SK-N-SH (cell line): Measurements from ENCODE around the gene SKIDA1. TPM values are rescaled to one million over a fixed set of nuclear protein-coding genes. Genes with fewer than 3 reads are reported as not detected.

Experiments used
- CTCF ChIA-PET: fragments of 300-600, 350-600 bp; formaldehyde crosslinking; extraction: SDS; loops from one replicate; lab custom pipeline; 2021; lab: Yijun Ruan, JAX
- POLR2A ChIA-PET: fragments of 350-600 bp; sonication (Branson Sonifier 250); formaldehyde crosslinking; extraction: SDS; loops from one replicate; lab custom pipeline; 2020; ENCODE audit warnings: antibody characterized with exemption, inconsistent platforms; lab: Yijun Ruan, JAX
- DNase-seq: peaks from one replicate; pipeline ENCODE4 v3.0.0; 2012
- H2AFZ ChIP-seq: fragments of 200-600 bp; sonication (generic); 2 replicates; pipeline ENCODE4 v1.8.1; 2016; ENCODE audit warnings: antibody characterized with exemption, mild to moderate bottlenecking, low read depth
- H3F3A ChIP-seq: fragments of 200-600 bp; sonication (generic); replicated peaks from 2 replicates; pipeline ENCODE3; 2016; ENCODE audit warnings: antibody characterized with exemption, mild to moderate bottlenecking; ENCODE audit not compliant: insufficient read depth
- H3K27ac ChIP-seq, 2 experiments: fragments of 200-500 bp in 1 of 2; fragments of 200-600 bp in 1 of 2; sonication (Bioruptor generic) in 1 of 2; sonication (generic), shearing (Covaris generic) in 1 of 2; 2 replicates each; pipeline versions ENCODE4 v1.5.1 to v1.6.1; 2014 to 2016; ENCODE audit warnings: low read depth in 2 of 2, inconsistent platforms in 1 of 2, low read length in 1 of 2, mild to moderate bottlenecking in 1 of 2, mixed read lengths in 1 of 2
- H3K27me3 ChIP-seq: fragments of 200-600 bp; sonication (generic), shearing (Covaris generic); 2 replicates; pipeline ENCODE4 v1.6.1; 2016; ENCODE audit warnings: mixed run types; ENCODE audit not compliant: insufficient read depth
- H3K36me3 ChIP-seq, 2 experiments: fragments of 200-500 bp in 1 of 2; fragments of 200-600 bp in 1 of 2; sonication (Bioruptor generic) in 1 of 2; sonication (generic) in 1 of 2; replicated peaks in 1 of 2; 2 replicates each; pipeline versions ENCODE3 to v1.5.1; 2014 to 2016; ENCODE audit warnings: low read length in 1 of 2, mild to moderate bottlenecking in 1 of 2; ENCODE audit not compliant: insufficient read depth in 2 of 2, control insufficient read depth in 1 of 2
- H3K4me1 ChIP-seq, 2 experiments: fragments of 200-500 bp in 1 of 2; fragments of 200-600 bp in 1 of 2; sonication (Bioruptor generic) in 1 of 2; sonication (generic), shearing (Covaris generic) in 1 of 2; 2 replicates each; pipeline versions ENCODE4 v1.5.1 to v1.6.1; 2014 to 2016; ENCODE audit warnings: low read depth in 1 of 2, low read length in 1 of 2, mixed run types in 1 of 2; ENCODE audit not compliant: insufficient read depth in 2 of 2, control insufficient read depth in 1 of 2
- H3K4me2 ChIP-seq: fragments of 200-600 bp; sonication (generic), shearing (Covaris generic); 2 replicates; pipeline ENCODE4 v1.6.1; 2017; ENCODE audit warnings: mixed run types
- H3K4me3 ChIP-seq, 2 experiments: fragments of 200-500 bp in 1 of 2; fragments of 200-600 bp in 1 of 2; sonication (Bioruptor generic) in 1 of 2; sonication (generic), shearing (Covaris generic) in 1 of 2; 2 replicates each; pipeline versions ENCODE4 v1.5.1 to v1.8.1; 2014 to 2016; ENCODE audit warnings: low read depth in 2 of 2, inconsistent platforms in 1 of 2, low read length in 1 of 2, mild to moderate bottlenecking in 1 of 2, mixed read lengths in 1 of 2, moderate library complexity in 1 of 2
- H3K79me2 ChIP-seq: fragments of 200-600 bp; sonication (generic); 2 replicates; pipeline ENCODE4 v1.8.1; 2017; ENCODE audit warnings: mild to moderate bottlenecking; ENCODE audit not compliant: insufficient read depth
- H3K9ac ChIP-seq: fragments of 200-600 bp; sonication (generic); 2 replicates; pipeline ENCODE4 v1.6.1; 2017; ENCODE audit warnings: mixed run types
- H3K9me2 ChIP-seq: fragments of 200-600 bp; sonication (generic); 2 replicates; pipeline ENCODE4 v1.6.1; 2017; ENCODE audit warnings: mixed run types
- H3K9me3 ChIP-seq: fragments of 200-600 bp; sonication (generic); 2 replicates; pipeline ENCODE4 v1.6.1; 2017; ENCODE audit warnings: mixed run types, mild to moderate bottlenecking, moderate library complexity
- H4K20me1 ChIP-seq: fragments of 200-600 bp; sonication (generic); 2 replicates; pipeline ENCODE4 v1.6.1; 2017; ENCODE audit warnings: mild to moderate bottlenecking, mixed run types; ENCODE audit not compliant: insufficient read depth
- EP300 ChIP-seq, 2 experiments: IDR thresholded peaks; 2 replicates each; pipeline versions ENCODE4 v1.4.0 to v1.6.1; 2012; ENCODE audit warnings: borderline replicate concordance in 1 of 2, low read depth in 1 of 2, low read length in 1 of 2
- FOXM1 ChIP-seq: IDR thresholded peaks from 2 replicates; pipeline ENCODE4 v1.4.0; 2012; ENCODE audit warnings: low read depth, mild to moderate bottlenecking
- GABPA ChIP-seq: IDR thresholded peaks from 2 replicates; pipeline ENCODE4 v1.4.0; 2012; ENCODE audit warnings: low read depth, mild to moderate bottlenecking
- GATA2 ChIP-seq: sonication (generic); formaldehyde crosslinking; IDR thresholded peaks from 2 replicates; pipeline ENCODE4 v1.5.0; 2020; ENCODE audit warnings: mild to moderate bottlenecking, missing genetic modification reagents
- MEF2A ChIP-seq: IDR thresholded peaks from 2 replicates; pipeline ENCODE4 v1.4.0; 2012; ENCODE audit warnings: low read depth, borderline replicate concordance
- MXI1 ChIP-seq: IDR thresholded peaks from 2 replicates; pipeline ENCODE4 v1.6.1; 2012; ENCODE audit warnings: mild to moderate bottlenecking, low read depth, low read length, improper control_type of control experiment
- NRF1 ChIP-seq: IDR thresholded peaks from 2 replicates; pipeline ENCODE4 v1.6.1; 2012; ENCODE audit warnings: low read depth, mild to moderate bottlenecking, low read length
- RAD21 ChIP-seq: IDR thresholded peaks from 2 replicates; pipeline ENCODE4 v1.6.1; 2012; ENCODE audit warnings: mild to moderate bottlenecking, low read length
- RXRA ChIP-seq: IDR thresholded peaks from 2 replicates; pipeline ENCODE4 v1.4.0; 2012; ENCODE audit warnings: low read depth, mild to moderate bottlenecking, borderline replicate concordance
- SIN3A ChIP-seq: IDR thresholded peaks from 2 replicates; pipeline ENCODE4 v1.6.1; 2012; ENCODE audit warnings: low read depth, mild to moderate bottlenecking, low read length, moderate library complexity, borderline replicate concordance
- TAF1 ChIP-seq: IDR thresholded peaks from 2 replicates; pipeline ENCODE4 v1.6.1; 2012; ENCODE audit warnings: low read depth, mild to moderate bottlenecking, low read length, moderate library complexity, borderline replicate concordance
- TCF12 ChIP-seq: IDR thresholded peaks from 2 replicates; pipeline ENCODE4 v1.4.0; 2012
- YY1 ChIP-seq: IDR thresholded peaks from 2 replicates; pipeline ENCODE4 v1.4.0; 2012; ENCODE audit warnings: low read depth, mild to moderate bottlenecking
- WGBS: methylation state at CpG from one replicate; pipeline ENCODE4 v1.1.6; 2017; ENCODE audit warnings: low lambda C conversion rate; 5-methylcytosine and 5-hydroxymethylcytosine counted together
- polyA plus RNA-seq, 3 experiments: library from polyadenylated mRNA; depleted of rRNA; stranded (reverse); fragments of >200 nt; gene quantifications; 2 replicates each; pipeline ENCODE4 v1.2.3, GENCODE V29; 2012
- TF ChIP-seq, protein P1 (sequence below): IDR thresholded peaks from 2 replicates; pipeline ENCODE4; 2012
- TF ChIP-seq, protein P2 (sequence below): IDR thresholded peaks from 2 replicates; pipeline ENCODE4 v1.4.0; 2012; ENCODE audit warnings: low read depth, borderline replicate concordance
- TF ChIP-seq, protein P3 (sequence below): IDR thresholded peaks from 2 replicates; pipeline ENCODE4 v1.4.0; 2012; ENCODE audit warnings: low read depth, borderline replicate concordance
- TF ChIP-seq, protein P4 (sequence below): IDR thresholded peaks from 2 replicates; pipeline ENCODE4 v1.4.0; 2012; ENCODE audit warnings: low read depth

SKIDA1 gene
- polyA plus RNA-seq, 1 of the 3 experiments (the other 2 are of a cell fraction): 0.38 TPM

DNA sequence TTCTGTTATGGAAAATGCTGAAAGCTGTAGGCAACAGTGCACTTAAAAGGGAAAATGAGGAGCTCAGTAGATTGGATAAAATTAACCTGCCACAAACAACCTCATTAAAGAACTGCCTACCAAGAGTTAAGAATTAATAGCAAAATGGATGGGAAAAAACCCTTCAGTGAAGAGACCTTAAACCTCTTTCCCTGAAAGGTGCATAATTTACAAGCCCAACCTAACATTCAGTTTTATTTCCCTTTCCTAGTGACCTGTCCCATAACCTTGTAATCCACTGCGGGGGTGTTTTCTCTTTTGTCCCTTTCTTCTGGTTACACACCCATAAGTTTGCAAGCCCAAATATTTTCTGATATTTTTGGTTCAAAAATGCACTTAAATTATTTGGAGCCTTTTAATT is 21.9 kb downstream of the SKIDA1 start:
- CTCF ChIA-PET: interaction anchor here (0.7 to 0.8 kb wide), 2 partner anchors 13 to 229 kb away, joined by 3 read pairs; no protein-coding TSS in a partner anchor
- H3K4me2 ChIP-seq: no peak overlapping the region
- POLR2A ChIA-PET: no interaction called here
- no peaks in the 10 kb centered on the region for H3K9me3 ChIP-seq
- 97% methylated on average over 1 of the region's 1 CpG for WGBS
- no peak for DNase-seq
- H3F3A ChIP-seq: no peaks in the 10 kb centered on the region
- TF ChIP-seq GATA2 (CRISPR knock-in tag) (no peak), TAF1 (no peak), RAD21 (no peak), RXRA (no peak), TCF12 (no peak), GABPA (no peak), EP300 (IDR thresholded peaks at IDR 0.05; ENCODE audit: borderline replicate concordance in 1 of 2, low read depth in 1 of 2, low read length in 1 of 2) (no peak), MXI1 (no peak), FOXM1 (no peak)
- TF ChIP-seq, protein P1, sequence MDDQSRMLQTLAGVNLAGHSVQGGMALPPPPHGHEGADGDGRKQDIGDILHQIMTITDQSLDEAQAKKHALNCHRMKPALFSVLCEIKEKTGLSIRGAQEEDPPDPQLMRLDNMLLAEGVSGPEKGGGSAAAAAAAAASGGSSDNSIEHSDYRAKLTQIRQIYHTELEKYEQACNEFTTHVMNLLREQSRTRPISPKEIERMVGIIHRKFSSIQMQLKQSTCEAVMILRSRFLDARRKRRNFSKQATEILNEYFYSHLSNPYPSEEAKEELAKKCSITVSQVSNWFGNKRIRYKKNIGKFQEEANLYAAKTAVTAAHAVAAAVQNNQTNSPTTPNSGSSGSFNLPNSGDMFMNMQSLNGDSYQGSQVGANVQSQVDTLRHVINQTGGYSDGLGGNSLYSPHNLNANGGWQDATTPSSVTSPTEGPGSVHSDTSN: no peak
- TF ChIP-seq, protein P2, sequence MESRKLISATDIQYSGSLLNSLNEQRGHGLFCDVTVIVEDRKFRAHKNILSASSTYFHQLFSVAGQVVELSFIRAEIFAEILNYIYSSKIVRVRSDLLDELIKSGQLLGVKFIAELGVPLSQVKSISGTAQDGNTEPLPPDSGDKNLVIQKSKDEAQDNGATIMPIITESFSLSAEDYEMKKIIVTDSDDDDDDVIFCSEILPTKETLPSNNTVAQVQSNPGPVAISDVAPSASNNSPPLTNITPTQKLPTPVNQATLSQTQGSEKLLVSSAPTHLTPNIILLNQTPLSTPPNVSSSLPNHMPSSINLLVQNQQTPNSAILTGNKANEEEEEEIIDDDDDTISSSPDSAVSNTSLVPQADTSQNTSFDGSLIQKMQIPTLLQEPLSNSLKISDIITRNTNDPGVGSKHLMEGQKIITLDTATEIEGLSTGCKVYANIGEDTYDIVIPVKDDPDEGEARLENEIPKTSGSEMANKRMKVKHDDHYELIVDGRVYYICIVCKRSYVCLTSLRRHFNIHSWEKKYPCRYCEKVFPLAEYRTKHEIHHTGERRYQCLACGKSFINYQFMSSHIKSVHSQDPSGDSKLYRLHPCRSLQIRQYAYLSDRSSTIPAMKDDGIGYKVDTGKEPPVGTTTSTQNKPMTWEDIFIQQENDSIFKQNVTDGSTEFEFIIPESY: no peak
- TF ChIP-seq, protein P3, sequence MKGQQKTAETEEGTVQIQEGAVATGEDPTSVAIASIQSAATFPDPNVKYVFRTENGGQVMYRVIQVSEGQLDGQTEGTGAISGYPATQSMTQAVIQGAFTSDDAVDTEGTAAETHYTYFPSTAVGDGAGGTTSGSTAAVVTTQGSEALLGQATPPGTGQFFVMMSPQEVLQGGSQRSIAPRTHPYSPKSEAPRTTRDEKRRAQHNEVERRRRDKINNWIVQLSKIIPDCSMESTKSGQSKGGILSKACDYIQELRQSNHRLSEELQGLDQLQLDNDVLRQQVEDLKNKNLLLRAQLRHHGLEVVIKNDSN: no peak
- H4K20me1 ChIP-seq: no peaks in the 10 kb centered on the region
- H3K27ac ChIP-seq: no peak overlapping the region
- no peaks in the 10 kb centered on the region for H3K9me2 ChIP-seq
- no peaks in the 10 kb centered on the region for H3K79me2 ChIP-seq
- H3K27me3 ChIP-seq: no peaks in the 10 kb centered on the region
- no peak overlapping the region for H3K4me3 ChIP-seq
- H3K4me1 ChIP-seq: peaks cover 0 to 3% of the 10 kb centered on the region in 2 experiments; a peak in 1 of 4 replicates
- no peaks in the 10 kb centered on the region for H3K36me3 ChIP-seq
- H3K9ac ChIP-seq: no peak overlapping the region
- H2AFZ ChIP-seq: no peak overlapping the region

DNA sequence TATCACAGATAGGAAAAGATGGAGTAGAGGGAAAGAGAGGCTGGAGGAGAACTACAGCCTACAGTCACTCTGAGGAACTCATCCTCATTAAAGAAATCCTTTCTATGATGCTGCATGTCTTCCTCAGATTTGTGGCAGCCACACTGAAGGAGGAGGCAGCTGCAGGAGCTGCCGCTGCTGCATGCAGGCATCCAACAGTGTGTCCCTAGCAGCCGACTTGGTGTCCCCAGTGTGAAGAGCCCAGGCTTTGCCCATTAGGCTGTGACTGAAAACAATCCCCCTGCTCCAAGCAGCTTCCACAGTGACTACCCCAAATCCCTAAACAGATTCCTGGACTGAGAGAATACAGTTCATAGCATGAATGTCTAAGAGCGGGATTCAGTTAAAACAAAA is 23.1 kb downstream of the SKIDA1 start:
- Histone ChIP-seq H3K4me2 (no peak overlapping the region), H2AFZ (no peak overlapping the region), H3K36me3 (no peaks in the 10 kb centered on the region), H3K9ac (no peak overlapping the region), H3K4me1 (peaks cover 0 to 3% of the 10 kb centered on the region in 2 experiments; a peak in 2 of 4 replicates), H3K27ac (no peak overlapping the region), H3K79me2 (no peaks in the 10 kb centered on the region), H3K27me3 (no peaks in the 10 kb centered on the region), H4K20me1 (no peaks in the 10 kb centered on the region), H3K9me3 (no peaks in the 10 kb centered on the region), H3F3A (peaks cover 8% of the 10 kb centered on the region), H3K9me2 (no peaks in the 10 kb centered on the region), H3K4me3 (no peak overlapping the region)
- ChIA-PET POLR2A (no interaction called here), CTCF (interaction anchor here (1.1 kb wide), 1 partner anchor 14 kb away, joined by 3 read pairs; no protein-coding TSS in a partner anchor)
- WGBS: 100% methylated on average over 3 of the region's 3 CpGs
- TF ChIP-seq SIN3A (no peak), MEF2A (no peak), TCF12 (no peak), YY1 (no peak), NRF1 (no peak)
- TF ChIP-seq, protein P4, sequence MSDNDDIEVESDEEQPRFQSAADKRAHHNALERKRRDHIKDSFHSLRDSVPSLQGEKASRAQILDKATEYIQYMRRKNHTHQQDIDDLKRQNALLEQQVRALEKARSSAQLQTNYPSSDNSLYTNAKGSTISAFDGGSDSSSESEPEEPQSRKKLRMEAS: no peak
- DNase-seq: no peak
